Measurements from ENCODE around the gene MYCBPAP.

The MYCBPAP gene

DNA sequence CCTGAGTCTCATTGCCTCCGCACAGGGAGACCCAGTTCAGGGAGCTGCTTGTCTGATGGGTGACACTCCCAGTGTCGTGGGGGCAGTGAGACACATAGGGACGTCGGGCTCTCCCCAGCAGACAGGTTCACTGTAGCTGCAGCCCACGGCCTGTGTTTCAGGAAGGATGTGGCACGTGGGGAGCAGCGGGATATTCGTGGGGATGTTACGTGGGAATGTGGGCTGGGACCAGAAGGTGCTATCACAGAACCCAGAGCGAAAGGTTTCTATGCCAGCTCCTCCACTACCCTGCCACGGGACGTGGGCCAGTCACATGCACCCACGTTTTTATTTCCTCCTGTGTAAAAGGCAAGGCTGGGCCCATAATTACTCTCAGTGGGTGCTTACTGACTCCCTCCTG lies 68.6 kb downstream of the MYCBPAP start:
- no peak overlapping the region for H3K4me3 ChIP-seq (replicated peaks; ENCODE audit: low read depth, low read length)
- DNase-seq (ENCODE audit: low read depth) = no peak
- no peak for TF ChIP-seq CTCF (IDR thresholded peaks at IDR 0.05; ENCODE audit: low read length, missing control alignments)

DNA sequence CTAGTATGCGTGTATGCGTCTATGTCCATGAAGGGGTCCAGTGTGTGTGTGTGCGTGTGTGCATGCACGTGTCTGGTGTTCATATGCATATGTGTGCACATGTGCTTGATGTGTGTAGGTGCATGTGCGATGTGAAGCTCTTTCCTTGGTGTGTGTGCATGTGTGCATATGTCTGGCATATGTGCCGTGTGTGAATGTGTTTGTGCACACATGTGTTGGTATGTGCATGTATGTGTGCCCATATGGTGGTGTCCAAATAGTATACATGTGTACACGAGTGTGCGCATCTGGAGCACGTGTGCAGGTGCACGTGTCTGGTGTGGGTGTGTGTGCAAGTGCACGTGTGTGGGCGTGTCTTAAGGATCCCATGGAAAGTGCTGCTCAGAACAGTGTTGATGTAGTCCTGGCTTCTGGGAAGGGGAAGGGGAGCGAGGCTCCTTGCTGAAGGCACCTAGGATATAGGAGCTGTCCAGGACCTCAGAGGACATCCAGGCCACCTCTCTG lies 69.3 kb downstream of the MYCBPAP start:
- no peak for DNase-seq (ENCODE audit: low read depth)
- no peak overlapping the region for H3K4me3 ChIP-seq (replicated peaks; ENCODE audit: low read depth, low read length)
- TF ChIP-seq CTCF (IDR thresholded peaks at IDR 0.05; ENCODE audit: low read length, missing control alignments) = no peak

DNA sequence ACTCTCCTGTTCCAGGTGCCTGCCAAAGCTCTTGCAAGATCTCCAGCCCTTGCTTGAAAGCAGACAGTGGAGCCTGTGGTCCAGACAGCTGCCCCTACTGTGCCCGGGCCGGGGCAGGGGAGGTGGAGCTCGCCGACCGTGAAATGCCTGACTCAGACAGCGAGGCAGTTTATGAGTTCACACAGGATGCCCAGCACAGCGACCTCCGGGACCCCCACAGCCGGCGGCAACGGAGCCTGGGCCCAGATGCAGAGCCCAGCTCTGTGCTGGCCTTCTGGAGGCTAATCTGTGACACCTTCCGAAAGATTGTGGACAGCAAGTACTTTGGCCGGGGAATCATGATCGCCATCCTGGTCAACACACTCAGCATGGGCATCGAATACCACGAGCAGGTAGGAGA lies 69.9 kb downstream of the MYCBPAP start:
- H3K4me3 ChIP-seq (replicated peaks; ENCODE audit: low read depth, low read length) = no peak overlapping the region
- no peak for DNase-seq (ENCODE audit: low read depth)
- TF ChIP-seq CTCF (IDR thresholded peaks at IDR 0.05; ENCODE audit: low read length, missing control alignments) = no peak

GRCh38 chr17:50579399-50579798 lies 71.2 kb downstream of the MYCBPAP start:
- no peak for DNase-seq (ENCODE audit: low read depth)
- H3K4me3 ChIP-seq (replicated peaks; ENCODE audit: low read depth, low read length) = no peak overlapping the region
- TF ChIP-seq CTCF (IDR thresholded peaks at IDR 0.05; ENCODE audit: low read length, missing control alignments) = no peak

- TF ChIP-seq CTCF (IDR thresholded peaks at IDR 0.05; ENCODE audit: low read length, missing control alignments) = no peak
- no peak overlapping the region for H3K4me3 ChIP-seq (replicated peaks; ENCODE audit: low read depth, low read length)
- no peak for DNase-seq (ENCODE audit: low read depth)
Observed at GRCh38 chr17:50580646-50581045, 72.4 kb downstream of the MYCBPAP start.
